Prostate gland (tissue), 2 donors: ENCODE data around the gene MAF. TPM values are rescaled to one million over a fixed set of nuclear protein-coding genes. Genes with fewer than 3 reads are reported as not detected.

Experiments
- DNase-seq: peaks from one replicate; pipeline ENCODE4 v3.0.0-alpha.2; 2019; ENCODE audit warnings: low spot score
- H3K27ac ChIP-seq, 2 donors: fragments of 200-600 bp; sonication (generic); 2 replicates each; pipeline ENCODE4 v1.5.1; 2017 to 2019
- H3K27me3 ChIP-seq: fragments of 200-600 bp; sonication (generic); replicated peaks from 2 replicates; pipeline ENCODE4 v1.5.1; 2019; ENCODE audit not compliant: insufficient read depth
- H3K36me3 ChIP-seq, 2 donors: fragments of 200-600 bp; sonication (generic); 1 replicate in 1 of 2; 2 replicates in 1 of 2; pipeline versions ENCODE4 v1.5.1 to v1.8.1; 2017 to 2019
- H3K4me1 ChIP-seq: fragments of 200-600 bp; sonication (generic); replicated peaks from 2 replicates; pipeline ENCODE4 v1.5.1; 2019
- H3K4me3 ChIP-seq, 2 donors: fragments of 200-600 bp; sonication (generic); 2 replicates each; pipeline ENCODE4 v1.5.1; 2017 to 2019
- H3K9me3 ChIP-seq: fragments of 200-600 bp; sonication (generic); 2 replicates; pipeline ENCODE4 v1.5.1; 2017
- CTCF ChIP-seq, 4 experiments: fragments of 200-600 bp in 2 of 4; fragments of 450-650 bp in 2 of 4; sonication (generic) in 2 of 4; IDR thresholded peaks; 1 replicate in 3 of 4; 2 replicates in 1 of 4; pipeline ENCODE4 v1.5.1; 2016 to 2019; ENCODE audit warnings: antibody characterized with exemption in 4 of 4, mild to moderate bottlenecking in 2 of 4, moderate library complexity in 2 of 4
- POLR2A ChIP-seq: fragments of 450-650 bp; IDR thresholded peaks from one replicate; pipeline ENCODE4 v1.6.1; 2016; ENCODE audit warnings: antibody characterized with exemption, mild to moderate bottlenecking
- POLR2AphosphoS5 ChIP-seq: sonication (generic); formaldehyde crosslinking; IDR thresholded peaks from one replicate; pipeline ENCODE4 v1.6.1; 2017; ENCODE audit warnings: antibody characterized with exemption
- WGBS: methylation state at CpG from one replicate; pipeline ENCODE4 v1.1.5; 2018; 5-methylcytosine and 5-hydroxymethylcytosine counted together
- intact Hi-C: fragments of 100-400 bp; cut with DNase I; formaldehyde crosslinking; loops from one replicate; pipeline ENCODE4 v1.14.2; 2022
- total RNA-seq, 2 donors: library from RNA; depleted of rRNA; stranded (reverse); fragments of >200 nt; gene quantifications; one replicate each; pipeline ENCODE4 v1.1.0, GENCODE V29; 2016

The MAF gene
- total RNA-seq, 2 donors from 2014 or later: 91.4 to 131 TPM

- Histone ChIP-seq H3K27ac (no peak overlapping the region), H3K4me3 (no peak overlapping the region), H3K9me3 (no peaks in the 10 kb centered on the region), H3K36me3 (no peaks in the 10 kb centered on the region), H3K4me1 (no peaks in the 10 kb centered on the region), H3K27me3 (no peaks in the 10 kb centered on the region)
- intact Hi-C loops: no loop called here
- 91% methylated on average over 6 of the region's 6 CpGs for WGBS
- DNase-seq: no peak
- TF ChIP-seq POLR2A: no peak
- TF ChIP-seq POLR2AphosphoS5: no peak
- no peak for TF ChIP-seq CTCF (IDR thresholded peaks at IDR 0.05)
These were observed 53.5 kb downstream of the MAF start for GRCh38 chr16:79547085-79547484.
